RPMI7951 (cell line): ENCODE measurements around the gene KLHL29. TPM values are rescaled to one million over a fixed set of nuclear protein-coding genes. Genes with fewer than 3 reads are reported as not detected.
A peak's percentile ranks its signal among the peaks of the same experiment; 100 is the strongest.

Source experiments
- DNase-seq: peaks from one replicate; pipeline ENCODE4 v3.0.0-alpha.2; 2012; ENCODE audit warnings: low read depth
- total RNA-seq: library from RNA; depleted of rRNA; stranded (reverse); fragments of >200 nt; shearing (Covaris generic); gene quantifications from 2 replicates; pipeline ENCODE4 v1.2.3, GENCODE V29; 2014

The KLHL29 gene
- total RNA-seq, 1 experiment from 2014 or later: 0.84 TPM

DNA sequence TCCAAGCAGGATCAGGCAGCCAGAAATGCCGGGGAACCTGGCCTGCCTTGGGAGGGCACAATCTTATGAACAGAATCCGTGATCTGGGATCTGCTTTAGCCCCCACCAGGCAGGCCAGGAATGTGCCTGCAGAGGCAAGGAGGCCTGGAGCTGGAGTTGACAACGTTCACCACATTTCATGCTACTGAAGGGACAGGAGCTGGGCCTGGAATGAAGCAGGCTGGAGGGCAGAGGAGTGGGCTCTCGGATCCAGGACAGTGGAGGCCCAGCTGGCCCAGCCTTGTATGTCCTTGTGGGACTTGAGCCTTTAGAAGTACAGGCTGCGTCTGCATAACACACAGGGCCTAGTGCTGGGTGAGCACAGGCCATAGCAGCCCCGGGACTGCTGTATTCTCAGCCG is 91.8 kb downstream of the KLHL29 start:
- no peak for DNase-seq

GRCh38 chr2:23477392-23477791 is 92.4 kb downstream of the KLHL29 start:
- no peak for DNase-seq

- no peak for DNase-seq
Observed at GRCh38 chr2:23478087-23478932, 93.3 kb downstream of the KLHL29 start.

DNA sequence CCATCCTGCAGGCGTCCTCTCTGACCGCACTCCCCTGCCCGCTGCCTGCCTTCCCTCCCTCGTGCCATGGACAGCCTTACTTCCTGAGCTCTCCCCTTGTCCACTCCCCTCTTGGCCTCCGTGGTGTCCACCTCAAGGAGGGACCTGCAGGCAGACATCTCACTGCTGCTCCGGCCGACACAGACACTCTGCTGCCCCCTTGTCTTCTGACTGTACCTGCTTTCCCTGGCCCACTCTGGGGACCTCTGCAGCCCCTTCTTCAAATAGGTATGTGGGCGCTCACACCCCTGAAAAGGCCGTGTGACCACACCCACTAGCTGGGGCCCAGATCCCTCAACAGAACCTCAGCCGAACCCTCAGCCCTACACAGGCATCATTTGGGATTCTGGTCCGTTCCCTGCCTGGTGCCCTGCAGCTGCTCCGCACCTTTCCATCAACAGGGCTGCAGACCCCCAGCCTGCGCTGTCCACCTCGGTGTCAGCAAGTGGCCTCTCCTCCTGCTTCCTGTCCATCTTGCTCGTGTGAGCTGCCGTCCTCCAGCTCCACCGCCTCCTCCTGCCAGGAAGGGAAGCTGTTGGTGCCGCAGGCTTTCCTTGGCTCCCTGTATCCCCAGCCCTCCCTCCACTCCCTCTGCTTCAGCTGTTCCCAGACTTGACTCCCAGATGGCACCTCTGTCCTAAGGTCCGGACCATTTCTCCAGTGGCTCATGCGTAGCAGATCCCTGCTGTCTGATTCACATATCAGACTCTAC is 94.1 kb downstream of the KLHL29 start:
- DNase-seq: no peak

DNA sequence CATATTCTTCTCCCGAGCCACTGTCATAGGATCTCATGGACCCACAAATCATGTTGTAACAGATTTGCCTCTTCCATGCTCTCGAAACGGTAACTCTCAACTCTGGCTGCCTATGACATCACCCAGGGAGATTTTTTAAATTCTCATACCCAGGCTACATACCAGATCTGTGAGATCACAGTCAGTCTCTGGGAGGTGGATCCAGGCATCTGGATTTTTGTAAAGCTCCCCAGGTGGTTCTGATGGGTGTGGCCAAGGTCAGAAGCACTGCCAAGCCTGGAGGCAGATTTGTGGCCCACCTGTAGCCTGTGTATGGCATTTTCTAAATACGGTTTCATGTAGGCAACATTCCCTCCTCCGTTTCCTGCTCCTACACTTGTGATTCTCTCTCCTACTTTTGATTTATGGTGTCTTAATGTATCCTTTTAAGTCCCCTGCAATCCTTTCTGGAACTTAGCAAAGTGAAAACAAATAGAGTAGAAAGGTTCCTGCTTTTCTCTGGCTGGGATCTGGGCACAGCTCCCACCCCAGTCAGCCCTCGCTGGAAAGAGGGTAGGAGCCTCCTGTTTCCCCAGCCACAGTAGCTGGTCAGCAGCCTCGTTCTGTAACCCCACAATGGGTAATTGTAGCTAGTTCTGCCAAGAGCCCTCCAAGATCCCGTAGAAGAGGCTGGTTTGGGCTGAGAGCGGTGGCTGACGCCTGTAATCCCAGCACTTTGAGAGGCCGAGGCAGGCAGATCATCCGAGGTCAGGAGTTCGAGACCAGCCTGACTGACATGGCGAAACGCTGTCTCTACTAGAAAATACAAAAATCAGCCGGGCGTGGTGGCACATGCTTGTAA is 96.2 kb downstream of the KLHL29 start:
- DNase-seq: peak; percentile 46

GRCh38 chr2:23482188-23482587 is 97.2 kb downstream of the KLHL29 start:
- no peak for DNase-seq

DNA sequence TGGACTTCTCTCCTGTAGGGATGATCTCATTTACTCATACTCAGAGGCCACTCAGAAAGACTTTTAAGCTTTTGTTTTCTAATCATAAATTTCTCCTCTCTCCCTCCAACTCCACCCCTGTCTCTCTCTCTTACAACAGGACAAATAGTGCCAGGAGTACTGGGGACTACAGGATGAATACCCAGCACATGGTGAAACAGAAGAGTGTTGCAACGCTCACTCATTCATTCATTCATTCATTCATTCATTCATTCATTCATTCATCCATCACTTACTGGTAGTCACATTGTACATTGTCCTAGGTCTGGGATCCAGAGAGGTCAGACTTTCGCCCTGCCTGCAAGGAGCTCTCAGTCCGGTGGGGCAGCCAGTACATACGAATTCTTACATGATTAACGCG is 97.6 kb downstream of the KLHL29 start:
- DNase-seq: no peak

GRCh38 chr2:23483791-23484190 is 98.8 kb downstream of the KLHL29 start:
- DNase-seq: no peak

DNA sequence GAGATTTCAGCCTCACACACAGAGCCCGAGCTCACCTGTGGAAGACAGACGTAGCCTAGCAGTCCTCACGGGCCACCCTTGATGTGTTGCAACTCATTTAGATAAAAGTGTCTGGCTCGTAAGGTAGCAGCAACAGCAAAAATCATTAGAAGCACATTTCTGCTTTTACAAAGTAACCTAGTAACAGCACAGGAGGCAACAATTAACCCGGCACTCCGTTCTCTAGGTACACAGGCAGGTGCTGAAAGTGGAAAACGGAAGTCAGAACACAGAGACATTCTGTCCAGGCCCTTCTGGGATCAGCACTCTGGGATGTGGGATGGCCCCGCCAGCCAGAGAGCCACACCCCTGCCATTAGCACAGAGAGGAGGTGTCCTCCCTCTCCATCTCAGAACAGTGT is 99.3 kb downstream of the KLHL29 start:
- DNase-seq: no peak

DNA sequence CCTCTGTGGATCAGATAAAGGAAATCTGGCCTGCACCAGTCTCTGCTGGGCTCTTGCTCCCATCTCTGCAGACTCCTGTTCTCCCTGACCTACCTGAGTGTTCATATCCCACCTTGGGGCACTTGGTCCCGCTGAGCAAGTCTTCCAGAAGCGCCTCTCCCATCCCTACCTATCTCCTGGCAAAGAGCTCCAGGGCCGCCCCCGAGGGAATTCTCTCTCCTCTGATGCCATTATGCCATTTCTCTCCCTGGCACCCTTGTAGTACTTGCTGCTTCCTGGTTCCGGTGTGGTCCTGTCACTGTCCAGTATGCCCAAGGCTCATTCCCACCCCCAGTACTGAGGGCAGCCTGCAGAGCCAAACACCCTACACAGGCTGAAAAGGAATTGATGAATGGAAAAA is 99.8 kb downstream of the KLHL29 start:
- DNase-seq: no peak

DNA sequence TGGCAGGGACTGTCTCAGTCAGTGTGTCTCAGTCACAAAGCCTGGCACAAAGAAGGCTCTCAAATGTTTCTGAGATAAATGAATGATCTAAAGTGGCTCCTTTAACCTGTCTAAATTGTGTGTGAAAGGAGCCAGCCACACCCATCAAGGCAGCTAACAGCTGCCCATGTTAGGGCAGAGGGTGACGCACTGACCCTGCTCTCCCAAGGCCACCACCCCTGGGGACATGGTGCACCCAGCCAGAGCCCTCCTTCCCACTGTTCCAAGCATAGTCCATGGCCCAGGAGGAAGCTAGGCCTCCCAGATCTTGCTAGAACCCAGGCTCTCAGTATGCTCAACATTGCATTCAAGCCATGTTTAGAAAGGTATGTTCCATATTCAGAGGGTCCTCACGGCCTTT is 100.3 kb downstream of the KLHL29 start:
- no peak for DNase-seq

- no peak for DNase-seq
Observed at GRCh38 chr2:23485841-23486683, 101.1 kb downstream of the KLHL29 start.

- DNase-seq: peak; percentile 39
Observed at GRCh38 chr2:23486684-23487075, 101.7 kb downstream of the KLHL29 start.

- peak; percentile 94 for DNase-seq
Observed at GRCh38 chr2:23487735-23488492, 102.9 kb downstream of the KLHL29 start.

DNA sequence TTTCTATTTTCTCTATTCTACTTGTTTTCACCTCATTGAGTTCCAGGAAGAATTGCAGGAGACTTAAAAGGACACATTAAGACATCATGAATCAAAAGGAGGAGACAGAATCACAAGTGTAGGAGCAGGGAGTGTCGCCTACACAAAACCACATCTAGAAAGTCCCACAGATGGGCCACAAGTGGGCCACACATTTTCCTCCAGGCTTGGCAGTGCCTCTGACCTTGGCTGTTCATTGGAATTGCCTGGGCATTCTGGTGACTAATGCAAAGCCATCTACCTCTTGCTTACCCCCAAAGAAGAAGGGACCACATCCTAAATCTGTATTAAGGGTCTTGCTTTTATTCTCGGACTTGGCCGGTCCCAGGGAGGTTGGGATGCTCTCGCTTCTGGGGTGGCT is 103.6 kb downstream of the KLHL29 start:
- DNase-seq: peak; percentile 22

- no peak for DNase-seq
Observed at GRCh38 chr2:23489471-23490322, 104.7 kb downstream of the KLHL29 start.

DNA sequence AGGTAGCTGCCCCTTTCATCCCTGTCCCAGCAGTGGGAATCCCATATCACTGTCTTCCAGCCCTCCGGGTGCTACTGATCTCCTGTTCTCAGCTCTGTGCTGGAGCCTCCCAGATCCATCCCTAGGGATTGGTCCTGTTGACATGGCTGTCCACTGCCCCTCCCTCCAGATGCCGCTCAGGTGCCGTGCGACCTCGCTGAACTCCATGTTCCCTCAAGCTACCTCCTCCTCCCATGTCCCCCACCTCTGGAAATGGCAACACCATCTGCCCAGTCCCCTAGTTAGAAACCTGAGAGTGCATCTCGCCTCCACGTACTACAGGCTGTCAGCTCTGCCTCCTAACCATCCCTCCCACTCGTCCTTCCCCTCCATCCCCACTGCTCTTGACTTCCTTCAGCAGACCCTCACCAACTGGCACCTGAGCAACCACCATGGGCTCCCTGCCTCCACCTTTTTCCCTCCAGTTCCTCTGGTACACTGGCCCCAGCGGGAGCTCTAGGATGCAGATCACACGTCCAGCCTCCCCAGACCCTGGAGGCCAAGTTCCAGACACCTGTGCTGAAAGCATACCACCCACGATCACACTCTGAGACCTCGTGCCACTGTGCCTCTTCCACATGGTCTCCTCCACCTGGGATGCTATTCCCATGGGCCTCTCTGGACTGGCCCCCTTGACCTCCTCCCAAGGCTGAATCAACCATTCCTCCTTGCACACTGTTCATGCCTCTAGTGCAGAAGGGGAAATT is 106.8 kb downstream of the KLHL29 start:
- DNase-seq: no peak

DNA sequence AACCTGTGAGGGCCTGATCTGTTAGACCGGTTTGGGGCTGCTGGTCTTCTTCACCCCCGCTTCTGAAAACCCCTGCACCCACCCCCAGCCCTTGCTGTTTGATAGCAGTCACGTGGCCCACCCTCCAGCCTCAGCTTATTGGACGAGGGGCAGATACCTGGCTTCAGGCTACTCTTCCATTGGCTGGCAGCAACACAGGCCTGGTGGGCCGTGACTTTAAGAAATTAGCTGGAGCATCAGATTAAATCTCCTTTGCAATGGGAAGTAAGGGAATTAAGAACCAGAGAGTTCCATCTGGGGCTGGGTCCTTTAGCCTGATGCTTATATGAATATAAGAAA is 107.3 kb downstream of the KLHL29 start:
- DNase-seq: no peak

DNA sequence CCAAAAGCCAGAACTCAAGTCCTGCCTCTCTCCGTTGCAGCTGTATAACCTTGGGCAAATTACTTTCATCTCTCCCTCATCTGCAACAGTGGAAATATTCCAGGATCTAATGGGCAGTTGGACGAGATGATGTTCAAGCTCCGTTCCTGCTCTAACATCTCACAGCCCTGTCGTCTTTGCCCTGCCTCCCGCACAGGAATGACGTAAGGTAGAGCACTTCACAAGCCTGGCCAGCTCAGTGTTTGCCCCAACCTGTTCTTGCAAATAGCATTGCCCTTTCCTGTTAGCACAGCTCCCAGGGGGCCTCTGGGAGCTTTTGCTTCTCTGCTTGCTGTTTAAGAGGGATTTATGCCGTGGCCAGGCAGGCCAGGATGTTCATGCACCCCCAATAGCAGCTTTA is 107.9 kb downstream of the KLHL29 start:
- DNase-seq: no peak
